Dermis blood vessel endothelial cell (primary cell): ENCODE results near the gene WDR93. TPM values are rescaled to one million over a fixed set of nuclear protein-coding genes. Genes with fewer than 3 reads are reported as not detected.
"Not testable (repeated sequence)": the region's sequence is repeated elsewhere in the genome, so short reads cannot be mapped to it uniquely, and the experiment has no call there.

Experiments
- DNase-seq: peaks from one replicate; pipeline ENCODE4 v3.0.0; 2010
- total RNA-seq: library from RNA; depleted of rRNA; stranded (reverse); fragments of >200 nt; gene quantifications from 2 replicates; pipeline ENCODE4 v1.2.3, GENCODE V29; 2014

The WDR93 gene
- total RNA-seq, 1 donor from 2014 or later = not detected

DNA sequence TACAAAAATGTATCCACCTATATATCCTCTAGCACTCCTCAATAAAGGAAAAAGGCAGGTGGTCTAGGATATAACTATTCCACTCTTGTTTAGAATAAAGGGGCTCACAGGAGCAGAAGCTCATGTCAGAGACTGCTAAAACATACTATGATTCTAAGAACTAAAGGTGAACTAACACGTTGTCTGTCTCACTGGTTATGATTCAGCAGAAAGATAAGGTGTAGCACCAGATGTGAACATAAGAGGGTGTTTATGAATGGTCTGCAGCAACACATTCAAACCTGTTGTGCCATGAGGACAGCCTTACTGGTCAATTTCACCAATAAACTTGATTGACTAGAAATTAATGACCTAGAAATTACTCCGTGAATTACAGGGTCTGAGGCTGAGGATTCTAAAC lies 4.6 kb upstream of the WDR93 start:
- DNase-seq = no peak

DNA sequence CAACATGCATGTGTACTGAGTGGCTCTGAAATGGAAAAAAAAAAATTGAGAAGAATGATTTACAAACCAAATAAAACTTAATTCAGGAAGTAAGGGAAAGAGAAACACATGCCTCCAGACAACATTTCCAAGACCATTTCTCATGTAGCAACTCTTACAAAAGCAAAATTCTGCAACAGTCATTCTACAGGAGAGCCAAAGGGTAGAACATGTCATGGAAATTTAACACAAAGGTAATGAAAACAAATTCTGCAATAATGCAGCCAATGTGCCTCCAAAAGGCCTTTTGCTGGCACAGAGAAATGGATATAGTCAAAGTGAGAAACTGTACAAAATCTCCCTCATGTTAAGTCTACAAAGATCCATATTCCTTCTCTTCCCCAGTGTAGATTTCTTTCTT lies 4.1 kb upstream of the WDR93 start:
- DNase-seq = no peak

DNA sequence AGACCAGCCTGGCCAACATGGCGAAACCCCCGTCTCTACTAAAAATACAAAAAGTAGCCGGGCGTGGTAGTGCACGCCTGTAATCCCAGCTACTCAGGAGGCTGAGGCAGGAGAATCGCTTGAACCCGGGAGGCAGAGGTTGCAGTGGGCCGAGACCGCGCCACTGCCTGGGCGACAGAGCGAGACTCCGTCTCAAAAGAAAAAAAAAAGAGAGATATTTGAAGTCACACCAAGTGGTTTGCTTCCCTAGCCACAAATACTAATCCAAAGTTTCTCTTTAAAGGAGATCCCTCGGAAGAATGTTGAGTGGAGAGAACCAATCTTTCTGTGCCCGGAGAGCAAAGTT lies 708 bp upstream of the WDR93 start:
- not testable (repeated sequence) for DNase-seq

DNA sequence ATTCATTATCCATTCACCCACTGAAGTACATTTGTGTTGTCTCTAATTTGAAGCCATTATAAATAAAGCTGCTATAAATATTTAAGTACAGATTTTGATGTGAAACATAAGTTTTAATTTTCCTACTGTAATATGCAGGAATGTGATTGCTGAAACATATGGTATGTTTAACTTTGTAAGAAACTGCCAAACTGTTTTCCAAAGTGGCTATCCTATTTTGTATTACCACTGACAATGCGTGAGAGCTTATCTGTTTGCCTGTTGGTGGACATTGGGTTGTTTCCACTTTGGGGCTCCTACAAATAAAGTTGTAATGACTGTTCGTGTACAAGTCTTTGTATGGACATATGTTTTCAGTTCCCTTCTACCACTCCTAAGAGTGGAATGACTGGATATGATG lies 2.5 kb downstream of the WDR93 start:
- DNase-seq = no peak

DNA sequence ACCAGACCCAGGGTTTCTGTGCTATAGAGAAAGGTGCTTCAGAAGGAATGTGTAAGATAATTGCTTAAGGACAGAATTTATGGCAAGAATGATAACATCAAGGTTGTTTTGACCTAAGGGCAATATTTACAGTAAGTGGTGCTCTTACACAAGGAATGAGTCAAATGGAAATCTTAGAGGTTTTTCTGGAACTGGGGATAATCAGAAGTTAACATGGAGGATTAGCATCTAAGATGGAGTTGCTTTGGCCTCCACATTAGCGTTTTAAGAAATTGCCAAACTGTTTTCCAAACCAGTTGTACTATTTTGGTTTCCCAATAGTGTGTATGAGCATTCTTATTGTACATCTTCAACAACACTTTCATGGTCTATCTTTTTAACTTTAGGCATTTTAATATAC lies 3.1 kb downstream of the WDR93 start:
- no peak for DNase-seq

DNA sequence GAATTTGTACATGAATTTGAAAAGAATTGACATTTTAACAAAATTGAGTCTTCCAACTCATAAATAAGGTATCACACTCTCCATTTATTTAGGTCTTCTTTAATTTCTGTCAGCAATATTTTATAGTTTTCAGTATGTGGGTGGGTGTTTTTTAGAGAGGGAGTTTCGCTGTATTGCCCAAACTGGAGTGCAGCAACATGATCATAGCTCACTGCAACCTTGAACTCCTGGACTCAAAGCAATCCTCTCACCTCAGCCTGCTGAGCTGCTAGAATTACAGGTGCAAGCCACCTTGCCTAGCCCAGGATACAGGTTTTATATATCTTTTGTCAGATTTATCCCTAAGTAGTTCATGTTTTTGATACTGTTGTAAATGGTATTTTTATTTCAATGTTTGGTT lies 4.6 kb downstream of the WDR93 start:
- no peak for DNase-seq

DNA sequence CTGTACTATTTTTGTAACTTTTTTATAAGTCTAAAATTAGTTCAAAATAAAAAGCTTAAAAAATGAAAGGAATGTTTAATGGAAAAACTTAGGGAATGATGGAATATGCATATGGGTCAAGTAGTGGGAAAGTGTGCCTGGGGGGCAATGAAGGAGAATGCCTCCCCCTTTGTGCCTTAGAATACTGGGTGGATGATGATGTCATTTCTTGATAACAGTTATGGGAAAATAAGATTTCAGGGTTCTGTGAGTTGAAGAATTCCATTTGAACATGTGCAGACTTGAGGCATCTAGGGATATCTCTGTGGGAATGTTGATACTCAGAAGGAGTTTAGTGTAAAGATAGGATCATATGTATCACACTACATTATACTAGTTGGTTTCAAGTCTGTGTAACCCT lies 13.8 kb downstream of the WDR93 start:
- DNase-seq = no peak

DNA sequence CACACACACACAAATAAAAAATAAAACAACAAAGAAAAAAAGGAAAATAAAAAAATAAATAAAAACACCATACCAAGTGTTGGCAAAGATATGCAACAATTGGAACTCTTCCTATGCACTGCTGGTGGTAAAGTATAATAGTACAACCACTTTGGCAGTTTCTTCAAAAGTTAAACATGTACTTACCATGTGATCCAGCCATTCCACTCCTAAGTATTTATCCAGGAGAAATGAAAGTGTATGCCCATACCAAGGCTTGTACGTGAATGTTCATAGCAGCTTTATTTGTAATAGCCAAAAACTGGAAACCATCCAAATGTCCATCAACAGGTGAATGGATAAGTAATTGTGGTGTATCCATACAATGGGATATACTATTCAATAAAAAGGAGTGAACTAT lies 17.0 kb downstream of the WDR93 start:
- DNase-seq = no peak

DNA sequence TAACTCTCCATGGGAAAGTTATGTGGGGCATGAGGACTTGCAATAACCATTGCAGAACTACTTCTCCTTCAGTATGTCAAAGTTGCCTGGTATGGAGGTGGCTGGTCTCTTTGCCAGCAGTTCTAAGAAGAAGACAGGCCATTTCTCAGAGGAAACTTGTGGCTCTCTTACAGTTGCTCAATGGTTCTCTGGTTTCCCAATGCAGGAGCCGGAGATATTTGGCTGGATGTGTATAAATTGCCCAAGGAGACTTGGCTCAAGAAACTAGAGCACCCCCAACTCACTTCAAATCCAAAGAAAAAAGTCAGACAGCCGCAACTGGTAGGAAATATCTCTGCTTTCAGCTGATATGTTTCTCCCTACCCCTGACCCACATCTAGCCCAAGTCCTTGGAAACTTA lies 24.2 kb downstream of the WDR93 start:
- DNase-seq = no peak

DNA sequence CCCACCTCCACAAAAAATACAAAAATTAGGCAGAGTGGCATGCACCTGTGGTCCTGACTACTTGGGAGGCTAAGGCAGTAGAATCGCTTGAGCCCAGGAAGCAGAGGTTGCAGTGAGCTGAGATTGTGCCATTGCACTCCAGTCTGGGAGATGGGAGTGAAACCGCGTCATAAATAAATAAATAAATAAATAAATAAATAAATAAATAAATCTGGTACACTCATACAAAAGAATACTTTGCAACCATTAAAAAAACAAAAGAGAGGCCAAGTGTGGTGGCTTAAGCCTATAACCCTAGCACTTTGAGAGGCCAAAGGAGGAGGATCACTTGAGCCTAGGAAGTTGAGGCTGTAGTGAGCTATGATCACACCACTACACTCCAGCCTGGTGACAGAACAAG lies 32.4 kb downstream of the WDR93 start:
- DNase-seq = no peak

DNA sequence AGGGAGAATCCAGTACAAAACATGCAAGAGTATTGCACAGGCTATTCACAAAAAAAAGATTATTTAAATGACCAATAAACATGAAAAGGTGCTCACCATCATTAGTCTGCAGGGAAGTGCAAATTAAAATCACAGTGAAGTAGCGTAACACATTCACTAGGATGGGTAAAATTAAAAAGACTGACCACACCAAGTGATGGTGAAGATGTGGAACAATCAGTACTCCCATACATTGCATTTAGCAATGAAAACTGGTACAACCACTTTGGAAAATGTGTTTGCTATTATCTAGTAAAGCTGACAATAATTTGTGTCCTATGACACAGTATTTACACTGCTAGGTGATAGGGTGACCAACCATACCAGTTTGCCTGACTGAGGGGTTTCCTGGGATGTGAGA lies 34.0 kb downstream of the WDR93 start:
- no peak for DNase-seq

DNA sequence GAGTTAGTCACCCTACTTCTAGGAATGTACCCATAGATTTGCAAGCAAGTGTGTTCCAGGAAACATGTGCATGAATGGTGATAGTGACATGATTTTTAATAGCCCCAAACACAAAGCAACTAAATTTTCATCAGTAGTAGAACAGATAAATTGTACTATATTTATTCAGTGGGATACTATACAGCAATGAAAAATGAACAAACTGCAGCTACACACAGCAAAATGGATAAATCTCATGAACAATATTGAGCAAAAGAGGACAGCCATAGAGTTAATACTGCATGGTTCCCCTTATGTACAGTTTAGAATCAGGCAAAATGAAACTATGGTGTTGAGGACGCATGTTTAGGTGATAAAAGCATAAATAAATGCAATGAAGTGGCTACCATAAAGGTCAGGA lies 34.5 kb downstream of the WDR93 start:
- no peak for DNase-seq

DNA sequence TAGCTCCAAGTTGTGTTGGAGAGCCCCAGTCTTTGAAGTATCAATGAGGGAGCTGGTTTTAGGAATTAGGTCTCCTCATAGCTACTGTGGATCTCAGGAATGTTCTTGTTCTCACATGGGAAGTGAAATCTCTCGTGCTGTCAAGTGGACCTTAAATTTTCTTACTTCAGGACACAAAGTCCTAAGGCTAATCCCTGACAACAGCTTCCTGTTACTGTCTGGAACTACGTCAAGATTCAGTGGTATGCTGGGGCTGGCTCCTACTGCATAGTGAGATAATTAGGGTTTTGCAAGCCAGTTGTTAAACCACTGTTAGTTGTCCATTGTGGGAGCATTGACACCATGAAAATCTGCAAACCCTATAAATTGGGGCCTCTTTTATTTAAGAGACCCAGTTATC lies 37.6 kb downstream of the WDR93 start:
- no peak for DNase-seq

DNA sequence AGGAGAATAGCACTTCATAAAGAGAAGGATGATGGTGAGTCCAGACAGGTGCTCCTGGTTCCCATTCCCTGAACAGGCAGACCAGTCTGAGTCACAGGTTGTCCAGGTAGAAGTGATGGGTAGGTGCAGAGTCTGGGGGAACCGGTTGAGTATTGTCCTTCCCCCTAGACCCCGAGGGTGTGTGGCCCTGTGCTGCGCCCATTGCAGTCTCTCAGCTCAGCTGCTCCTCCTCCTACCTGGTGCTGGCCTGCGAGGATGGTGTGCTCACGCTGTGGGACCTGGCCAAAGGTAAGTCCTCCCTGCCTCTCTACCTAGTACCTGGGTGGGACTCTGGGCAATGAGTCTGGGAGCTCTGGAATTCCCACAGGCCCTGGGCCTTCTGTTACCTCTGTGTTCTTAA lies 40.7 kb downstream of the WDR93 start:
- DNase-seq = no peak

DNA sequence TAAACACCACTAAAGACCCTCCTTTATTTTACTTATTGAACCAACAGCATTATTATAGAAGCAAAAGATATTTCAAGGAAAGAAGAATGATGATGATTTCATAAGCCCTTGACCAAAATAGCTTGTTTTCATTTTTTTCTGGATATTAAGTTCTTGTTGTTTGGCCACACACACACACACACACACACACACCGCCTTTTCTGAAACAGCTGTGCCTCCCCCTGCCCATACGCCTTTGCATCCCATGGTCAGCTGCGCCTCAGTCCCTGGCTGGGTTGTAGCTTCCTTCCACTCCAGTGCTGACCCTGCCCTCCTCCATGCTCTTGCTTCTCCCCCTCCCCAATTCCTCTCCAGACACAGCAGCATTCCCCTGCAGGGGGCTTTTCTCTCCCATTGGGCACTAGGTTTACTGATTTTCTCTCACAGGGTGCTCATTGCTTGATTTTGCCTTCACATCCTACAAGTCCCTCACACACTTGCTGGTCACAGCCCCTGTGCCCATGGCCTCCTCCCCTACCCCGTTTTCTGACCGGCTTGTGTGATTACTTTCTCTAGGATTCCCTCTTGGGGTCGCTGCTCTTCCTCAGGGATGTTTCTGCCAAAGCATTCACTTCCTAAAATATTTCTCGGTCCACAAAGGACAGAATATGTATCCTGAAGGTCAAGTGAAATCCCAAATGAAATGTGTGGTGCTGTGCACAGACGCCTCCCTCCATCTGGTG lies 42.0 kb downstream of the WDR93 start:
- DNase-seq = no peak

DNA sequence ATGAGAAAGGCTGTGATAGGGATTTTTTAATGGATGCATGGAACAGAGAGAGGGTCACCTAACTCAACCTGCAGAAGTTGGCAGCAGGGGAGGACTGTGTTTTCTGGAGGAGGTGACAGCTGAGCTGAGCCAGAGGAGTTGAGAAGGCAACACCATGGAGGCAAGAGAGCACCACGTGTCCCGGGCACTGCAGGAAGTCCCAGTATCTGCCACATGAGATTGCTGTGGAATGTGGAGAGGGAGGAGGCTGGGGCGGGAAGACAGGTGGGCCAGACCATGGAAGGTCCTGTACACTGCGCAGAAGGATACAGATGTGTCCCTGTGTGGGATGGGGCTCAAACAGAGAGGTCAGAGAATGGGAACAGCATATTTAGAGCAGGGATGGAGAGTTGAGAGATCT lies 45.2 kb downstream of the WDR93 start:
- DNase-seq = no peak

DNA sequence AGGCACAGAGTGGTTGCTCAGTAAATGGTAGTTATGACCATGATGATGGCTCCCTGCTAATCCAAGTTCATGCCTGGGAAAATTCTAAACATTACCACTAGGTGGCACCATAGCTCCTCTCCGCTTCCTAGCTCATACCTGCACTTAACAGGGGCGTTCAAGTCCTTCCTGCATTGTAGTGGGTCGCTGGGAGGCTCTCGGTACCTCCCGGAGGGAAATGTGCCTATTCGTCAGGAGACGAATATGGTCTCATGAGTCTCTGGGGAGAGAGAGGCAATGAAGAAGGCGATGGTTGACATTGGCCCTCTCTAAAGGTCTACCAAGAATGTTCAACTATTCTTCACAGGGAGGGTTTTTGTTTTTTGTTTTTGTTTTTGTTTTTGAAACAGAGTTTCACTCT lies 49.5 kb downstream of the WDR93 start:
- DNase-seq = peak; percentile 88

DNA sequence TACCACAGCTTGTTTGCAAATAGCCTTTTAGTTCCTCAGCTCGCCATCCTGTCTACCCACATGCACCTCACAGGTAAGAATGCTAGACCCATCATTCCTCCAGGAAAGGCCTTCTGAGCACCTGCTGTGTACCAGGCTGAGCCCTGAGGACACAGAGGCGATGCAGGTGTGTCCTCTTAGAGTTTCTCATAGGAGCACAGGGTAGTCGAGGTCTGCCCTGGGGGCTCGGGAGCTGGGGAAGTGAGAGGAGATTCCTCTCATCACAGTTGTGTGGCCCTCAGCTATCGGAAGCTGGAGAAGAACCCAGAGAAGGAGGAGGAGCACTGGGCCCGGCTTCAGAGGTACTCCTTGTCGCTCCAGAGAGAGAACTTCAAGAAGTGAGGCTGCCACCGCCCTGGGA lies 52.4 kb downstream of the WDR93 start:
- no peak for DNase-seq

DNA sequence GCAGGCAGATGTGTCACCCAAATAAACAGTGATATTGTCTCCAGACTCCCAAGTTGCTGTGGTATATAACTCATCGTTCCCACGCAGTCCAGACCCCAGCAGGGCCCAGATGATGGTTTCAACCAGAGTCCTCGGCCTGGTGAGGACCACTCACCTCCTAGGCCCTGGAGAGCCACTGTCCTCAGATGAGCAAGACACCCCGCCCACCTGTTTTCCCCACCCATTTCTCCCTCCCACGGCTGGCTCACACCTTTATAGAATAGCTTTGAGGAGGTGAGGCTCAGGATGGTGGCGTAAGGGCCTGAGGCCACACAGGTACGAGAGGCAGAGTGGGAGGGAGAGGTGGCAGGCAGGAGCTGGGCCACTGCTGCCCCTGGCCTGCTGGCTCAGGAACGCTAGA lies 53.0 kb downstream of the WDR93 start:
- no peak for DNase-seq

DNA sequence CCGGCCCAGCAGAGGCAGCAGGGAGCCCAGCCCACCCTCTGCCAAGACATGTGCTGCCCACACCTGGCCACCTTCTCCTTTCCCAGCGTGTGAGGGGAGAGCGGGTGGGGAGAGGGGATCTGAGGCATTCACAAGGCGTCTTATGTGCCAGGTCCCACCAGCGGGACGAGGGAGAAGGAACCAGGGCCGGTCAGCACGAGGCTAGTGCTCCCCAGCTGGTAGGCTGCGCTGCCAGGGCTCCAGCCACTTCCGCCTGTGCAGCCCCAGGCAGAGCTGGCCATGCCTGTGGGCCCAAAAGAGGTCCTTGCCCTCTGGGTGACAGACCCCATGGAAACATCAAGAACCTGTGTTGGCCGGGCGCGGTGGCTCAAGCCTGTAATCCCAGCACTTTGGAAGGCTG lies 54.5 kb downstream of the WDR93 start:
- DNase-seq = no peak

DNA sequence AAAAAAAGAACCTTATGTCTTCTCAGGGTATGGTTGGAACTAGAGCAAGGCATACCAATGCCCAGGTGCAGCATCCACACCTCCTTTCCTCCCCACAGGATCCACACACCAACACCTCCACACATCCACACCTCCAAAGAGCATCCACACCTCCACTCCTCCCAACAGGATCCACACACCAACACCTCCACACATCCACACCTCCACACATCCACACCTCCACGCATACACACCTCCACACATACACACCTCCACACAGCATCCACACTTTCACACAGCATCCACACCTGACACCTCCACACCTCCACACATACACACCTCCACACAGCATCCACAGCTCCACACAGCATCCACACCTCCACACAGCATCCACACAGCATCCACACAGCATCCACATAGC lies 55.2 kb downstream of the WDR93 start:
- no peak for DNase-seq

DNA sequence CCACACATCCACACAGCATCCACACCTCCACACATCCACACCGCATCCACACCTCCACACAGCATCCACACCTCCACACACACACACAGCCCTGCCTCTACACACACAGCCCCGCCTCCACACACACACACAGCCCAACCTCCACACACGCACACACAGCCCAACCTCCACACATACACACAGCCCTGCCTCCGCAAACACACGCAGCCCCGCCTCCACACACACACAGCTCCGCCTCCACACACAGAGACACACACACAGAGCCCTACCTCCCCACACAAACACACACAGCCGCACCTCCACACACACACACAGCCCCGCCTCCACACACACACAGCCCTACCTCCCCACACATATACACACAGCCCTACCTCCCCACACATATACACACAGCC lies 55.8 kb downstream of the WDR93 start:
- no peak for DNase-seq

DNA sequence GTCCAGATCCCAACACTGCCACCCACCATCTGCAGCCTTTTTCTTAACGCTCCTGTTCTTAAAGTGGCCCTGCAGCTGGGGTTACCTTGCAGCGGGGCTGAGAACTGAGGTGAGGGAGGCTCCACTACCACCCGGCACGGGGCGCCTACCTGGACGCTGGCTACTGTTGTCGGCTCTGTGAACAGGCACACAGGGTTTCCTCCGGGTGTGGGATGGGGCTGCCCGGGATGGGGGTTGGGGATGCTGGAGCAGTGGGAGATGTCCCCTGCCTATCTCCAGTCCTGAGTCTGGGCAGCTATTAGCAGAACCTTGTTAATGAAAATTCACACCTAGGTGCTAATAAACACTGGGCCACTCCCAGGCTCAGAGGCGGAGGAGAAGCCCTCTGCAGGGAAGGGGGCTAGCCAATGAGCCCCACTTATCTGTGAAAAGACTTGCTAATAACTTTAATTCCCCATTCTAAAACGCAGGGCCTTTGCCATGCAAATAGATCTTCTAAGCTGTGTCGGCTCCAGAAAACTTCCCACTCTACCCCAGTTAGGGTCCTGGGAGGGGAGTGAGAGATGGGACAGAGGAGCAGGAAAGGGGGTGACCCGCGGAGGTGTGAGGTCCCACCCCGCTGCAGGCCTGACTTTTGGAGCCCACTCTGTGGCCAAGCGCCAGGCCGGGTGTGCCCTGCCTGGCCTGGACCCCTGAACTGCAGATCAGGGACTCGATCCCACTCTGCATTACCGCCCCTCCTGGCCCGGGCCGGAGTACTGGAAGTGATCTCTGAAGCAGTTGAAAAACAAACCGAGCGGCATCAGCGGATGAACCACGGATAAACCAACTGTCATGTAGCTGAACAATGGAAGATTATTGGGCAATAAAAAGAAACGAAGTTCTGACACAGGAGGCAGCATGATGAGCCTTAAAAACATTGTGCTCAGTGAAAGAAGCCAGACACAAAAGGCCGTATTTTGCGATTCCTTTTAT lies 57.4 kb downstream of the WDR93 start:
- no peak for DNase-seq

DNA sequence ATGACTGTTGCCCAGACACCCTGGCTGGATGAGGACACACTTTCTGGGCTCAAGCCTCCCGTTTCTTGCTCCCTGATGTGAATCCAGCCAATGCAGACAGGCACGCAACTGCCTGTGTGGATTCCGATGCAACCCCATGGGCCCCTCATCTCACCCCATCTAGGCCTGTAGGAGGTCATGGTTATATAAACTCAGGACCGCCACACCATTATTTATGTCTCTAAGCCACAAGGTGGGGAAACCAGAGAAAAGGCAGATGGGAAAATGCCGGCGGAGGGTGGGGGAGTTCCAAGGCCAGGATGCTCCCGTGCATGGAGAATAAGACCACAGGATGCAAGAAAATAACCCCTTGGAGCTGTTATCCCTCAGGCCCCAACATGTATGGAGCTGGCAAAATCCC lies 58.4 kb downstream of the WDR93 start:
- no peak for DNase-seq
